Sigmoid colon (tissue), 4 donors: ENCODE measurements around the gene TRIM9.

ENCODE experiments used
- POLR2A ChIP-seq, 2 donors: fragments of 450-650 bp; IDR thresholded peaks; one replicate each; pipeline ENCODE4 v1.6.1; 2016; ENCODE audit warnings: antibody characterized with exemption in 2 of 2, mild to moderate bottlenecking in 2 of 2, moderate library complexity in 2 of 2
- POLR2AphosphoS5 ChIP-seq, 4 donors: sonication (generic); formaldehyde crosslinking; IDR thresholded peaks; one replicate each; pipeline ENCODE4 v1.6.1; 2017; ENCODE audit warnings: antibody characterized with exemption in 4 of 4
- TF ChIP-seq, protein P1 (sequence below), 4 experiments: fragments of 450-650 bp in 3 of 4; fragments of 200-600 bp in 1 of 4; IDR thresholded peaks; one replicate each; pipeline ENCODE4 v1.5.1; 2016 to 2019; ENCODE audit warnings: antibody characterized with exemption in 4 of 4, mild to moderate bottlenecking in 3 of 4, moderate library complexity in 2 of 4

GRCh38 chr14:51074701-51075385 is 20.1 kb downstream of the TRIM9 start:
- TF ChIP-seq, protein P1, sequence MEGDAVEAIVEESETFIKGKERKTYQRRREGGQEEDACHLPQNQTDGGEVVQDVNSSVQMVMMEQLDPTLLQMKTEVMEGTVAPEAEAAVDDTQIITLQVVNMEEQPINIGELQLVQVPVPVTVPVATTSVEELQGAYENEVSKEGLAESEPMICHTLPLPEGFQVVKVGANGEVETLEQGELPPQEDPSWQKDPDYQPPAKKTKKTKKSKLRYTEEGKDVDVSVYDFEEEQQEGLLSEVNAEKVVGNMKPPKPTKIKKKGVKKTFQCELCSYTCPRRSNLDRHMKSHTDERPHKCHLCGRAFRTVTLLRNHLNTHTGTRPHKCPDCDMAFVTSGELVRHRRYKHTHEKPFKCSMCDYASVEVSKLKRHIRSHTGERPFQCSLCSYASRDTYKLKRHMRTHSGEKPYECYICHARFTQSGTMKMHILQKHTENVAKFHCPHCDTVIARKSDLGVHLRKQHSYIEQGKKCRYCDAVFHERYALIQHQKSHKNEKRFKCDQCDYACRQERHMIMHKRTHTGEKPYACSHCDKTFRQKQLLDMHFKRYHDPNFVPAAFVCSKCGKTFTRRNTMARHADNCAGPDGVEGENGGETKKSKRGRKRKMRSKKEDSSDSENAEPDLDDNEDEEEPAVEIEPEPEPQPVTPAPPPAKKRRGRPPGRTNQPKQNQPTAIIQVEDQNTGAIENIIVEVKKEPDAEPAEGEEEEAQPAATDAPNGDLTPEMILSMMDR (IDR thresholded peaks at IDR 0.05) = no peak
- TF ChIP-seq POLR2A (IDR thresholded peaks at IDR 0.05) = no peak
- TF ChIP-seq POLR2AphosphoS5 (IDR thresholded peaks at IDR 0.05) = no peak
